ENCODE measurements around the gene LEAP2.

The LEAP2 gene

GRCh38 chr5:132828846-132829494, 44.5 kb upstream of the LEAP2 start:
- no peak for DNase-seq (ENCODE audit: extremely low read depth, low read depth)

DNA sequence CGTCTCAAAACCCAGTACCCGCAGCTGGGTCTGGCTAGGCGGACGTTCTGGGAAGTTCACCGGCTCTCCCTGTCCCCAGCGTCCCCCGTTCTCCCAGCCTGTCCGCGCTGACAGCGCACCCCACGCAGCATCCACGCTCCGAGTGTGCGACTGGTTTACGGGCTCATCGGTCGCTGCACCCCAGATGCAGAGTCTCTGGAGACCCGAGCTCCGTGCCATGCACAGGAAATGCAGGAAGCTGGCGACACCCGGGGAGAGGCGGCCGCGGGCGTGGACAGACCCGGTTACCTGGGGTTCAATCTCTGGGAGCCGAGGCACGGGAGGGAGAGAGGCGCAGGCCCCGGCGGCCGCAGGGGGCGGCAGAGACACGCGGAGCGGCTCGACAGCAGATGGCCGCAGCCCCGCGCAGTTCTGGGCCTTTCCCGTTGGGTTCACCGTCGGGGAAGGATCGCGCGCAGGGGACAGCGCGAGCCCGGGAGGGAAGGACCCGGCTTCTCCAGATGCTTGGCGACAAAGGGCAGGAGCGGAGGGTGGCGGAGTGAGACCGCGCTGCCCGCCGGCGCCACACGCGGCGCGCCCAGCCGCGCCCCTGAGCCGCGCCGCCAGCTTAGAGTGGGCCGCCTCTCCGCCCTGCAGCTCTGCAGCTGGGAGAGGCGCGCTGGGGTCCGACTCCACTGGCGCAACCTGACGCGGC, 43.6 kb upstream of the LEAP2 start:
- DNase-seq (ENCODE audit: extremely low read depth, low read depth) = no peak
- peak; percentile 91 for TF ChIP-seq CTCF (IDR thresholded peaks at IDR 0.05; ENCODE audit: low read depth, low read length)

More at GRCh38 chr5:132828846-132829494, 44.5 kb upstream of the LEAP2 start:
- no peak for TF ChIP-seq CTCF (IDR thresholded peaks at IDR 0.05; ENCODE audit: low read depth, low read length)

DNA sequence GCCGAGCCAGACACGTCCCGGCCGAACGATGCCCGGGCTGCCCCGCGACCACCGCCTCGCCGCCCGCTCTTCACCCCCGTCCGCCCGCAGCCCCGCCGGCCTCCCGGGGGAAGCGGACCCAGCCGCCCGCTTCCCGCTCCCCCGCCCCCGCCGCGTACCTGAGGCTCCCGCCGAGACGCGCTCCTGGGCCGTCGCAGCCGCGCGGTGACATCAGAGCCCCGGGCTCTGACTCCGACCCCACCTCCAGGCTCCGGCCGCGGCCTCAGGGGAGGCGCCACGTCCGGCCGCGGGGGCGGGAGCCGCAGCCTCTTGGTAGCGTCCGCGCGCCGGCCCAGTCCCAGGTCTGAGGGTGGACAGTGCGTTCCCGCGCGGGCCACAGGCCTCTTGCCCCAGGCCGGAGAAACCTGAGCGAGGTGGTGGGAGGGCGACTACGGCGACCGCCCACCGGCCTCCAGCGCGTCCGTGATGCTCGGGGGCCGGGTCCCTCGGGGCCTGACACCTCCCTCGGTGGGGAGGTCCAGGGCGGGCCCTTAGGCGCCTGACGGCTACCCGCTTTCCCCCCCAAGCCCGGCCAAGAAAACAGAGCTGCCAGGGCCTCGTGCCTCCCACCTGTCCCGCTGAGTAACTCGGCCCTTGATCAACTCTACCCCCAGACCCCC, 42.9 kb upstream of the LEAP2 start, which contains the start of gene SHROOM1:
SHROOM1 (minus strand) TSS at position 212 of the 659 bp plus-strand sequence. CDS start 4,507 bp downstream, outside the sequence.
- no peak for DNase-seq (ENCODE audit: extremely low read depth, low read depth)

GRCh38 chr5:132831095-132831860, 42.2 kb upstream of the LEAP2 start:
- no peak for DNase-seq (ENCODE audit: extremely low read depth, low read depth)
- TF ChIP-seq CTCF (IDR thresholded peaks at IDR 0.05; ENCODE audit: low read depth, low read length) = no peak

More for the DNA sequence above, 42.9 kb upstream of the LEAP2 start, which contains the start of gene SHROOM1:
- TF ChIP-seq CTCF (IDR thresholded peaks at IDR 0.05; ENCODE audit: low read depth, low read length) = no peak

DNA sequence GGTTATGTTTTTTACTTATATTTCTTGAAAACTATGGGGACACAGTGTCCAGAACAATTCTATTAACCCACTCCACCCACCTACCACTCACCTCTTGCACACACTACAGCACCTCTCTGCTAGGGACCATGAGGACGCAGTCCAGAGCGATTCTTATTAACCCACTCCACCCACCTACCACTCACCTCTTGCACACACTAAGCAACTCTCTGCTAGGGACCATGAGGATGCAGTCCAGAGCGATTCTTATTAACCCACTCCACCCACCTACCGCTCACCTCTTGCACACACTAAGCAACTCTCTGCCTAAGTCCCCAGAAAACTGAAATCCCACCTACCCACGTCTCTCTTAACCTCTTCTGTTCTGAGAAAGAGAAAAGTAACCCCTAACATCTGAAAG, 40.9 kb upstream of the LEAP2 start:
- TF ChIP-seq CTCF (IDR thresholded peaks at IDR 0.05; ENCODE audit: low read depth, low read length) = no peak
- DNase-seq (ENCODE audit: extremely low read depth, low read depth) = no peak

DNA sequence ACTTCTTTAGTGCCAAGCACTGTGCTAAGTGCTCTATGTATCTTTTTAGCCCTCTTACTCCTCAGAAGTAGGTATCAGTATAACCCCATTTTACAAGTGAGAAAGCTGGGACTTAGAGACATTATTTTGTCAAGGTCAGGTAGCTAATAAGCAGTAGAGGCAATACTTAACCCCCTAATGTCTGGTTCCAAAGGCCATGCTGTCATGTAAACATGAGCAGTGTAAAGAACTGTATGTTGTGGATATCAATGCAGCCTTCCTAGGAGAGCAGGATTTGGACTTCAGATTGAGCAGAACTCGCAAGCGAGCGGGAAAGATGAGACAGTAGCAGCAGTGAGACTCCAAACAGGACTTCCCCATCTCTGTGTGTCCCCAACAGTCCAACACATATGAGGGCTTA, 39.4 kb upstream of the LEAP2 start:
- TF ChIP-seq CTCF (IDR thresholded peaks at IDR 0.05; ENCODE audit: low read depth, low read length) = no peak

More for the DNA sequence above, 39.4 kb upstream of the LEAP2 start:
- no peak for DNase-seq (ENCODE audit: extremely low read depth, low read depth)
